Loucy (cell line): Measurements from ENCODE around the gene FAM167B.

Experiments
- EZH2phosphoT487 ChIP-seq: fragments of 200-600 bp; IDR thresholded peaks from 2 replicates; pipeline ENCODE4 v1.6.1; 2018; ENCODE audit warnings: antibody characterized with exemption, mild to moderate bottlenecking, moderate library complexity, borderline replicate concordance
- TF ChIP-seq, protein P1 (sequence below): fragments of 200-600 bp; sonication (generic); conservative IDR thresholded peaks from 2 replicates; pipeline ENCODE4 v1.5.1; 2014; ENCODE audit warnings: mild to moderate bottlenecking, antibody characterized with exemption, low read length

DNA sequence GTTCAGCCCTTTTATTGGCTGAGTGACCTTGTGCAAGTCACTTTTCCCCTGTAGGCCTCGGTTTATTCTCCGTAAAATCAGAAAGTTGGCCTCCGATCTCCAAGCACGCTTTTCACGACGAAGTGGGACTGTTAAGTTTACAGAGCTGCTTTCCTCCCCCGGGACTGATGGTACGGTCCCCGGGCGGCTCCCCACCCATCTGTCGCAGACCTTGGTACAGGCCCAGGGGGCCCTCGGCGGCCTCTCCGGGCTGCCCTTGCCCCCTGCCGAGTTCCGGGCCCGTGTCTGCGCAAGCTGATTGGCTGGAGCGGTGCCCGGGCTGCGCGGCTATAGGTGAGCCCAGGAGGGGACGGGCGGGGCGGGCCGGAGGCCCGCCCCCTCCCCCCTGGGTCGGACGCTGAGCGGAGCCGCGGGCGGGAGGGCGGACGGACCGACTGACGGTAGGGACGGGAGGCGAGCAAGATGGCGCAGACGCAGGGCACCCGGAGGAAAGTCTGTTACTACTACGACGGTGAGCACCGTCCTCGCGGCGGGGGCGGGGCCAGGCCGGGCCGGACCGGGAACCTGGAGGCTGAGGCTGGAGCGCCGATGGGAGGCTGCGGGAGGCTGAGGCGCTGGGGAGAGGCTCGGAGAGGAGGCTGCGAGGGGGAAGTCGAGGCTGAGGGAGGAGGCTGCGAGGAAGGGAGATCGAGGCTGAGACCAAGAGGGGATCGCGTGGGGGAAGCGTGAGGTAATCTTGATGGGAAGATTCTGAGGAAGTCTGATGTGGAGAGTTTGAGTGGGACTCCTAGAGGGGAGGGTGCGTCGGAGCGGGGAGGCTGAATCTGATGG lies 44.9 kb downstream of the FAM167B start, which contains the start of gene HDAC1:
- TF ChIP-seq, protein P1, sequence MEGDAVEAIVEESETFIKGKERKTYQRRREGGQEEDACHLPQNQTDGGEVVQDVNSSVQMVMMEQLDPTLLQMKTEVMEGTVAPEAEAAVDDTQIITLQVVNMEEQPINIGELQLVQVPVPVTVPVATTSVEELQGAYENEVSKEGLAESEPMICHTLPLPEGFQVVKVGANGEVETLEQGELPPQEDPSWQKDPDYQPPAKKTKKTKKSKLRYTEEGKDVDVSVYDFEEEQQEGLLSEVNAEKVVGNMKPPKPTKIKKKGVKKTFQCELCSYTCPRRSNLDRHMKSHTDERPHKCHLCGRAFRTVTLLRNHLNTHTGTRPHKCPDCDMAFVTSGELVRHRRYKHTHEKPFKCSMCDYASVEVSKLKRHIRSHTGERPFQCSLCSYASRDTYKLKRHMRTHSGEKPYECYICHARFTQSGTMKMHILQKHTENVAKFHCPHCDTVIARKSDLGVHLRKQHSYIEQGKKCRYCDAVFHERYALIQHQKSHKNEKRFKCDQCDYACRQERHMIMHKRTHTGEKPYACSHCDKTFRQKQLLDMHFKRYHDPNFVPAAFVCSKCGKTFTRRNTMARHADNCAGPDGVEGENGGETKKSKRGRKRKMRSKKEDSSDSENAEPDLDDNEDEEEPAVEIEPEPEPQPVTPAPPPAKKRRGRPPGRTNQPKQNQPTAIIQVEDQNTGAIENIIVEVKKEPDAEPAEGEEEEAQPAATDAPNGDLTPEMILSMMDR = no peak
- no peak for TF ChIP-seq EZH2phosphoT487
